HepG2 (cell line): Measurements from ENCODE around the gene CNTRL. TPM values are rescaled to one million over a fixed set of nuclear protein-coding genes. Genes with fewer than 3 reads are reported as not detected.

Experiments used
- ATAC-seq: fragments of 200-7000 bp; cut with Tn5 transposase; 3 replicates; pipeline ENCODE4 v1.9.1; 2020; ENCODE audit warnings: mild to moderate bottlenecking, moderate library complexity
- BruUV-seq: library from RNA; stranded (reverse); fragments of 400-500 nt; replicated peaks from 2 replicates; lab custom pipeline; 2021; lab: Mats Ljungman, UMichigan
- CTCF ChIA-PET: fragments of 300-600 bp; formaldehyde crosslinking; extraction: SDS; loops from one replicate; lab custom pipeline; 2021; ENCODE audit warnings: low total read pairs, inconsistent platforms, low intra/inter-chr PET ratio; lab: Yijun Ruan, JAX
- POLR2A ChIA-PET: fragments of 350-600 bp; sonication (Branson Sonifier 250); formaldehyde crosslinking; loops from one replicate; lab custom pipeline; 2020; ENCODE audit warnings: antibody characterized with exemption, inconsistent platforms; lab: Yijun Ruan, JAX
- DNase-seq: peaks from one replicate; pipeline ENCODE4 v3.0.0-alpha.2; 2015; ENCODE audit warnings: low spot score
- FAIRE-seq: peaks from 3 replicates; lab custom pipeline; 2011; peaks lifted over from hg19 to GRCh38; lab: Jason Lieb, UNC
- H2AFZ ChIP-seq: one replicate; pipeline ENCODE4 v1.6.1; 2011; ENCODE audit warnings: low read length, inconsistent platforms
- H3K27ac ChIP-seq: fragments of 300-600 bp; 3 replicates; pipeline ENCODE4 v1.8.0; 2011; ENCODE audit warnings: mixed run types, mild to moderate bottlenecking, mixed read lengths, low read length, inconsistent platforms; ENCODE audit not compliant: insufficient read depth; ENCODE audit errors: extremely low read length
- H3K27me3 ChIP-seq, 2 experiments: fragments of 200-600 bp in 1 of 2; 2 replicates in 1 of 2; 3 replicates in 1 of 2; pipeline versions ENCODE4 v1.6.0 to v1.8.0; 2011; ENCODE audit warnings: low read length in 2 of 2, mild to moderate bottlenecking in 2 of 2, moderate library complexity in 2 of 2, inconsistent platforms in 1 of 2; ENCODE audit not compliant: insufficient read depth in 2 of 2, control insufficient read depth in 1 of 2
- H3K36me3 ChIP-seq, 2 experiments: fragments of 200-600 bp in 1 of 2; replicated peaks in 1 of 2; 2 replicates in 1 of 2; 3 replicates in 1 of 2; pipeline versions ENCODE4 v1.5.1 to v1.8.0; 2011; ENCODE audit warnings: low read length in 2 of 2, inconsistent platforms in 1 of 2; ENCODE audit not compliant: insufficient read depth in 2 of 2, control insufficient read depth in 1 of 2
- H3K4me1 ChIP-seq: 2 replicates; pipeline ENCODE4 v1.5.1; 2012; ENCODE audit warnings: low read length, inconsistent platforms; ENCODE audit not compliant: insufficient read depth
- H3K4me2 ChIP-seq: 2 replicates; pipeline ENCODE4 v1.6.0; 2011; ENCODE audit warnings: low read depth, low read length, inconsistent platforms
- H3K4me3 ChIP-seq, 3 experiments: fragments of 200-600 bp in 1 of 3; sonication (generic), shearing (Covaris generic) in 1 of 3; replicated peaks in 1 of 3; 2 replicates each; pipeline ENCODE4 v1.5.1; 2011 to 2016; ENCODE audit warnings: low read length in 3 of 3, inconsistent platforms in 2 of 3, low read depth in 2 of 3, mild to moderate bottlenecking in 2 of 3, control low read depth in 1 of 3, mixed read lengths in 1 of 3; ENCODE audit not compliant: insufficient read depth in 1 of 3
- H3K79me2 ChIP-seq: one replicate; pipeline ENCODE4 v1.6.1; 2011; ENCODE audit warnings: low read length, inconsistent platforms; ENCODE audit not compliant: insufficient read depth
- H3K9ac ChIP-seq: 2 replicates; pipeline ENCODE4 v1.6.0; 2011; ENCODE audit warnings: mild to moderate bottlenecking, low read depth, low read length, inconsistent platforms; ENCODE audit not compliant: insufficient read depth
- H3K9me3 ChIP-seq: 2 replicates; pipeline ENCODE4 v1.5.1; 2012; ENCODE audit warnings: mild to moderate bottlenecking, low read length
- H4K20me1 ChIP-seq: 2 replicates; pipeline ENCODE4 v1.6.0; 2011; ENCODE audit warnings: inconsistent platforms, mild to moderate bottlenecking, low read length, moderate library complexity; ENCODE audit not compliant: insufficient read depth
- MAFK ChIP-seq, 2 experiments: IDR thresholded peaks in 1 of 2; conservative IDR thresholded peaks in 1 of 2; 2 replicates each; pipeline ENCODE4 v1.6.1; 2011; ENCODE audit warnings: improper control_type of control experiment in 2 of 2, low read length in 2 of 2
- MLLT10 ChIP-seq: sonication (generic); formaldehyde crosslinking; IDR thresholded peaks from 2 replicates; pipeline ENCODE4 v1.4.0; 2020; ENCODE audit warnings: missing genetic modification reagents
- NFIC ChIP-seq: IDR thresholded peaks from 2 replicates; pipeline ENCODE4 v1.6.1; 2012; ENCODE audit warnings: mild to moderate bottlenecking, low read length, inconsistent platforms
- POLR2A ChIP-seq, 2 experiments: IDR thresholded peaks; 2 replicates each; pipeline ENCODE4 v1.6.1; 2011; ENCODE audit warnings: low read depth in 2 of 2, low read length in 2 of 2, mild to moderate bottlenecking in 1 of 2, moderate library complexity in 1 of 2; ENCODE audit not compliant: insufficient read depth in 1 of 2
- ZKSCAN5 ChIP-seq: sonication (generic); formaldehyde crosslinking; IDR thresholded peaks from 2 replicates; pipeline ENCODE4 v1.5.1; 2020; ENCODE audit warnings: mild to moderate bottlenecking, missing genetic modification reagents
- ZNF354B ChIP-seq: sonication (generic); formaldehyde crosslinking; IDR thresholded peaks from 2 replicates; pipeline ENCODE4 v1.8.0; 2022; ENCODE audit warnings: mild to moderate bottlenecking, missing genetic modification reagents
- ZSCAN21 ChIP-seq: sonication (generic); formaldehyde crosslinking; IDR thresholded peaks from 2 replicates; pipeline ENCODE4 v1.8.0; 2022; ENCODE audit warnings: mild to moderate bottlenecking, missing genetic modification reagents, moderate library complexity, borderline replicate concordance
- WGBS: methylation state at CpG from one replicate; pipeline ENCODE4 v1.1.6; 2017; ENCODE audit warnings: low lambda C conversion rate; 5-methylcytosine and 5-hydroxymethylcytosine counted together
- in situ Hi-C: cut with HindIII; loops from 2 replicates; pipeline ENCODE4 v1.10.0; 2017; ENCODE audit warnings: low pct_unique_long_range_greater_than_20kb; ENCODE audit not compliant: extremely low pct_ligation_motif_present
- intact Hi-C: fragments of 100-400 bp; cut with micrococcal nuclease; formaldehyde crosslinking; loops from one replicate; pipeline ENCODE4 v1.10.0; 2022; ENCODE audit not compliant: unreplicated experiment
- polyA plus RNA-seq, 8 experiments: library from polyadenylated mRNA; depleted of rRNA in 3 of 8; stranded (reverse) in 7 of 8; unstranded in 1 of 8; fragments of >200 nt; fragmentation: Illumina TruSeq in 4 of 8; extraction: Trizol in 4 of 8; gene quantifications; 2 replicates each; pipeline versions ENCODE4 v1.2.1 to v1.2.3, GENCODE V29; 2011 to 2016; ENCODE audit warnings: low read depth in 4 of 8, missing spikeins in 1 of 8, mixed read lengths in 1 of 8; ENCODE audit not compliant: insufficient read depth in 1 of 8
- total RNA-seq, 5 experiments: library from RNA; depleted of rRNA; stranded (reverse); fragments of >200 nt; fragmentation: Illumina TruSeq; extraction: Trizol; gene quantifications; 2 replicates each; pipeline ENCODE4 v1.2.3, GENCODE V29; 2016; ENCODE audit warnings: low read depth in 1 of 5
- TF ChIP-seq, protein P1 (sequence below): sonication (generic); formaldehyde crosslinking; conservative IDR thresholded peaks from 2 replicates; pipeline ENCODE4 v1.8.0; 2022; ENCODE audit warnings: mild to moderate bottlenecking, moderate library complexity, missing genetic modification reagents

Gene CNTRL
- total and polyA plus RNA-seq, 2 of the 13 experiments (the other 11 are each of a cell fraction or from before 2014, with no cell fraction given) = 7.5 to 11.8 TPM

DNA sequence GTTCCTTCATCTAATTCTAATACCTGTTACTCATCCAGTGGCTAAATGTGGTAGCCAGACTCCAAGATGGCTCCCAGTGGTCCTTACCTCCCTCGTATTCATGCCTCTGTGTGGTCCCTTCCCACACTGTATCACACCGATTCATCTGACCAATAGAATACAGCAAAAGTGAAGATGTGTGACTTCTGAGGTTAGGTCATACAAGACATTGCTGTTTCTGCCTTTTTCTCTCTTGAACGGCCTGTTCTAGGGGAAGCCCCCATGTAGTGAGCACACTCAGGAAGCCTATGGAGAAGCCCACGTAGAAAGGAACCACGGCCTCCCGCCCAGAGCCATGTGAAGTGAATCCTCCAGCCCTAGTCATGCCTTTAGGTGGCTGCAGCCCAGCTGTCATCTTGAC is 15.2 kb upstream of the CNTRL start:
- in situ Hi-C loops = no loop called here
- FAIRE-seq (no peak), DNase-seq (no peak), ATAC-seq (no peak)
- Histone ChIP-seq H4K20me1 (no peaks in the 10 kb centered on the region), H3K27me3 (no peaks in the 10 kb centered on the region), H3K79me2 (no peaks in the 10 kb centered on the region), H3K27ac (no peak overlapping the region), H3K9ac (no peak overlapping the region), H3K4me2 (no peak overlapping the region), H3K36me3 (no peaks in the 10 kb centered on the region), H2AFZ (no peak overlapping the region), H3K9me3 (no peaks in the 10 kb centered on the region), H3K4me3 (no peak overlapping the region), H3K4me1 (peaks cover 24% of the 10 kb centered on the region)
- intact Hi-C loops = loop anchor here (10.0 kb wide), 1 partner anchor 125 kb away; no protein-coding TSS in a partner anchor
- BruUV-seq = no TSS peak
- POLR2A ChIA-PET = interaction anchor here (0.7 to 1.0 kb wide), 2 partner anchors 11 to 23 kb away, joined by 3 to 6 read pairs; no protein-coding TSS in a partner anchor
- no peak for TF ChIP-seq POLR2A (IDR thresholded peaks at IDR 0.05; ENCODE audit: insufficient read depth in 1 of 2, low read depth in 2 of 2, low read length in 2 of 2)
- TF ChIP-seq MAFK (conservative IDR thresholded peaks at IDR 0.05 in 1 of 2, IDR thresholded peaks at IDR 0.05 in 1 of 2; ENCODE audit: low read length in 2 of 2) = no peak
- no peak for TF ChIP-seq ZKSCAN5 (CRISPR knock-in tag)
- no peak for TF ChIP-seq ZNF354B (CRISPR knock-in tag)
- no peak for TF ChIP-seq ZSCAN21 (CRISPR knock-in tag)
- no peak for TF ChIP-seq NFIC
- TF ChIP-seq, protein P1, sequence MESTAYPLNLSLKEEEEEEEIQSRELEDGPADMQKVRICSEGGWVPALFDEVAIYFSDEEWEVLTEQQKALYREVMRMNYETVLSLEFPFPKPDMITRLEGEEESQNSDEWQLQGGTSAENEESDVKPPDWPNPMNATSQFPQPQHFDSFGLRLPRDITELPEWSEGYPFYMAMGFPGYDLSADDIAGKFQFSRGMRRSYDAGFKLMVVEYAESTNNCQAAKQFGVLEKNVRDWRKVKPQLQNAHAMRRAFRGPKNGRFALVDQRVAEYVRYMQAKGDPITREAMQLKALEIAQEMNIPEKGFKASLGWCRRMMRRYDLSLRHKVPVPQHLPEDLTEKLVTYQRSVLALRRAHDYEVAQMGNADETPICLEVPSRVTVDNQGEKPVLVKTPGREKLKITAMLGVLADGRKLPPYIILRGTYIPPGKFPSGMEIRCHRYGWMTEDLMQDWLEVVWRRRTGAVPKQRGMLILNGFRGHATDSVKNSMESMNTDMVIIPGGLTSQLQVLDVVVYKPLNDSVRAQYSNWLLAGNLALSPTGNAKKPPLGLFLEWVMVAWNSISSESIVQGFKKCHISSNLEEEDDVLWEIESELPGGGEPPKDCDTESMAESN (CRISPR knock-in tag) = no peak
- no peak for TF ChIP-seq MLLT10
- CTCF ChIA-PET = interaction anchor here (1.1 to 1.9 kb wide), 6 partner anchors 9 to 317 kb away, joined by 3 to 8 read pairs (median 4); partner anchors contain the start of gene C5
- WGBS = 77% methylated on average over 6 of the region's 6 CpGs
